HG02623 (cell line): ENCODE measurements around the gene UVSSA.
A peak's percentile ranks its signal among the peaks of the same experiment; 100 is the strongest.

ENCODE experiments used
- ATAC-seq: cut with Tn5 transposase; IDR thresholded peaks from one replicate; pipeline ENCODE4 v1.9.1; 2021; ENCODE audit warnings: moderate library complexity; ENCODE audit not compliant: unreplicated experiment

UVSSA gene, protein sequence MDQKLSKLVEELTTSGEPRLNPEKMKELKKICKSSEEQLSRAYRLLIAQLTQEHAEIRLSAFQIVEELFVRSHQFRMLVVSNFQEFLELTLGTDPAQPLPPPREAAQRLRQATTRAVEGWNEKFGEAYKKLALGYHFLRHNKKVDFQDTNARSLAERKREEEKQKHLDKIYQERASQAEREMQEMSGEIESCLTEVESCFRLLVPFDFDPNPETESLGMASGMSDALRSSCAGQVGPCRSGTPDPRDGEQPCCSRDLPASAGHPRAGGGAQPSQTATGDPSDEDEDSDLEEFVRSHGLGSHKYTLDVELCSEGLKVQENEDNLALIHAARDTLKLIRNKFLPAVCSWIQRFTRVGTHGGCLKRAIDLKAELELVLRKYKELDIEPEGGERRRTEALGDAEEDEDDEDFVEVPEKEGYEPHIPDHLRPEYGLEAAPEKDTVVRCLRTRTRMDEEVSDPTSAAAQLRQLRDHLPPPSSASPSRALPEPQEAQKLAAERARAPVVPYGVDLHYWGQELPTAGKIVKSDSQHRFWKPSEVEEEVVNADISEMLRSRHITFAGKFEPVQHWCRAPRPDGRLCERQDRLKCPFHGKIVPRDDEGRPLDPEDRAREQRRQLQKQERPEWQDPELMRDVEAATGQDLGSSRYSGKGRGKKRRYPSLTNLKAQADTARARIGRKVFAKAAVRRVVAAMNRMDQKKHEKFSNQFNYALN

GRCh38 chr4:1346781-1347409, at the start of gene UVSSA:
Gene UVSSA (plus strand): TSS chr4:1347208. CDS start chr4:1348092, 884 bp downstream.
- peak; percentile 92 for ATAC-seq

- no peak for ATAC-seq
These were observed 49.3 kb upstream of the UVSSA start for GRCh38 chr4:1297456-1298325.

DNA sequence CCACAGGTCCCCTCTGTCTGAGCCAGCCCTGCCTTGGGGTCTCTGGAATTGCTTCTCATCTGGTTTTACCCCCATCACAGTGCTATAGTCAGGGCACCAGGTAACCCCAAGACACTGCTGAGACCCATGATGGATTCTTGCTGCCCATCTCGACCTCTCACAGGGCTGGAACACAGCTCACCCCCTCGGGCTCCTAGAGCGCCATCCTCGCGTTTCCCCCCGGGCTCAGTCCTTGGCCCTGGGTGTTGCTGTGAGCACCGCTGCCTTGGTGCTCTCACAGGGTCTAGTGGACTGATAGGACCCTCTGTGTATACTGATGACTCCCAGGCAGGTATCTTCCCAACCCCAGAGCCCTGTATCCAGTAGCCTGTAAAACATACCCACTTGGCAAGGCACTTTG, 48.5 kb upstream of the UVSSA start:
- ATAC-seq, result no peak

GRCh38 chr4:1299301-1299860, 47.6 kb upstream of the UVSSA start:
- ATAC-seq, result no peak

GRCh38 chr4:1300466-1301455, 46.2 kb upstream of the UVSSA start:
- no peak for ATAC-seq

DNA sequence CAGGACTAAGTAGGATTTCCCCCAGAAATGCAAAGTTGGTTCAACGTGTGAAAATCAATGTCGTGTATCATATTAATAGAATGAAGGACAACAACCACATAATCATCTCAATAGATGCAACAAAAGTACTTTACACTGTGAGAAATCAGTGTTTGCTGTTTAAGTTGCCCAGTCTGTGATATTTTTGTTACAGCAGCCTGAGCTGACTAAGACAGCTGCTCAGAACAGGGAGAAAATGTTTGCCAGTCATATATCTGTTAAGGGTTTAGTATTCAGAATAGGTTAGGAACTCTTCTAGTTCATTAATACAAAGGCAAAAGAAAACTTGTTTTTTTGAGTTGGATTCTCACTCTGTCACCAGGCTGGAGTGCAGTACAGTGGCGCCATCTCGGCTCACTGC, 44.8 kb upstream of the UVSSA start:
- ATAC-seq, result no peak

GRCh38 chr4:1305261-1305711, 41.7 kb upstream of the UVSSA start:
- ATAC-seq, result no peak

GRCh38 chr4:1305781-1306455, 41.1 kb upstream of the UVSSA start:
- ATAC-seq, result no peak

DNA sequence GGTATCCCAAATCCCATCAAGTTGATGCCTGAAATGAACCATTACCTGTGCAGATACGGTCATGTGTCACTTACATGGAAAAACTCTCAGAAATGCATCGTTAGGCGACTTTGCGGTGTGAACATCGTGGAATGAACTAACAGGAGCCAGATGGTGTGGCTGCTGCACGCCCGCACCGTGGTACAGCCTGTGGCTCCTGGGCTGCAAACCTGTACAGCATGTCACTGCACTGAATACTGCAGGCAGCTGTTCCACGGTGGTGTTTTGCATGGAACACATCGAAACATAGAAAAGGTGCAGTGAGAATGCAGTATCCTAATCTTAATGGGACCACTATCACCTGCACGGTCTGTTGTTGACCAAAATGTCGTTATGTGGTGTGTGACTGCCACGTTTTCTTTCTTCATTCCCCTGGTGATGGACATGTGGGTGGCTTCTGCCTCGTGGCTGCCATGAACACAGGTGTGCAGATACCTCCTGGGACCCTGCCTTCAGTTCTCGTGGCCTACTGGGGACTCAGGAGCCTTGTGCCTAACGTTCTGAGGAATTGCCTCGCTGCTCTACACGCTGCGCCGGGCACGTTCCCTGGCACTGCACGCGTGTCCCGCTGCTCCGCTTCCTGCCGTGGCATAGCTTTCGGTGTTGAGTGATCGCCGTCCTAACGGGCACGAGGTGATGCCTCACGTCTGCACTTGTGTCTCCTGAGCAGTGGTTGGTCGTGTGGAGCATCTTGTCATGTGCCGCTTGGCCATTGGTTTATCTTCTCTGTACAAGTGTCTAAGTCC, 38.9 kb upstream of the UVSSA start:
- no peak for ATAC-seq

DNA sequence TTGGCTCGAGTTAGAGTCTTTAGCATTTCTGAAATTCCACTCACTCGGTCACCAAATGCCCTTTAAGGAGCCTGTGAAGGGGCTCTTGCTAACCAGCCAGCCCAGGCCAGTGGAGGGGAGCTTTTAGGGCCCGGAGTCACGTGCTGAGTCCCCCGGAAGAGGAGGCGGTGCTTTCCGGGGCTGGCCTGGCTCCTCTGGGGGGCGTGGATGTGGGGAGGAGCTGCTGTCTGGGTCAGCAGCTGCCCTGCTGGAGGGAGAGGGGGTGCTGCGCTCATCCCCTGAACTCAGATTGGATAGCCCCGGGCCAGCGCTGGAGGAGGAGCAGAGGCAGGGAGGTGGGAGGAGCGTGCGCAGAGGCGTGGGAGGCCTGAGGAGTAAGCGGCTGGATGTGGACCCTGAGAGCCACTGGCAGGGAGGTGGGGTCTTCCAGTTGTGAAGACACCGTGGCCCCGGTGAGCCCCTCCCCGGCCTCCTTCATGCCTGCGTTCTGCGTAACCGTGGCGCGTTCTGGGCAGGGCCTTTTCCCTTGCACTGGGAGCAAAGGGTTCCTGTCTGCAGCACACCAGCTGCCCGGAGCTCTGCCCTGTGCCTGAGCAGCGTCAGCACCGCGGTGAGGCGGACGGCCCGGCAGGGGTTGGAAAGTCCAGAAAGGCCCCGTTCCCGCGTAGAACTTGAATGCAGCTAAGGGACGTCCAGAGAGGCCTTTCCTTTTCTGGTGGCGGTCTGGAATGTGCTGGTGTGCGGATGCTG, 37.6 kb upstream of the UVSSA start:
- peak; percentile 66 for ATAC-seq

- no peak for ATAC-seq
These were observed 36.8 kb upstream of the UVSSA start for GRCh38 chr4:1310031-1310795.

DNA sequence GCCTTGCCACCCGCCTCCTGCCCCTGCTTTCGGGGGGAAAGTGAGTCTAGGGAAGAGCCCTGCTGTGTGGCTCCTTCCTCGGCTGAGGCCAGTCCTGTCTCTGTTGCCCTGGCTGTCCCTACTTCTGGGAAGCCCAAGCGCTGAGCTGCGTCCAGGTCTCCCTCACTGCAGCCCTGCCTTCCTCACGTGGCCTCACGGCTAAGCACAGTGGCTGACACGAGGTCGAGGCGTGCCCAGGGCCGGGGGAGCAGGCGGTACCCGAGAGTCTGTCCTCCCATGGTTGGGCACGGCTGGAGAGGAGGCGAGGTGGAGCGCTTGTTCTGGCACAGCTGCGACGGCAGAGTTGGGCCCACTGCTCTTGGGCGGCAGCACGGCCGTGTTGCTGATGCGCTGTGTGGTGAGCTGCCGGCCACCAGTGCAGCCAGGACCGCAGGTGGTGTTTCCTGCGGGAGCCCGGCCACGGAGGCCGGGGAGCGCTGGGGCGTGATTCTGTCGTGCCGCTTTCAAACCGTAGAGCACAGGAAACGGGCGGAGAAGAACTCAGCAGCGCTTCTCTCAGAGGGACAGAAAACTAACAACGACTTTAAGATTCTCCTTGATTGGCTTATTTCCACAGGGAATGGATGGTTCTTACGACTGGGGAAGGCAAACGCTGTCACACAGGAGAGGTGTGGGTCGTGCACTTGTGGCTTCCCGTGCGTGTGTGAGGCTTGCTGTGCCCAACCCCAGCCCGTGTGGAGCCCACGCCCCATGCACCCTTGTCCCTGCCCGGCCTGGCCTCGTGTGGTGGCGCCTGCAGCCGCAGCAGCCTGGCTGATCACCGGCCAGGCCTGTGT, 36.0 kb upstream of the UVSSA start:
- no peak for ATAC-seq

DNA sequence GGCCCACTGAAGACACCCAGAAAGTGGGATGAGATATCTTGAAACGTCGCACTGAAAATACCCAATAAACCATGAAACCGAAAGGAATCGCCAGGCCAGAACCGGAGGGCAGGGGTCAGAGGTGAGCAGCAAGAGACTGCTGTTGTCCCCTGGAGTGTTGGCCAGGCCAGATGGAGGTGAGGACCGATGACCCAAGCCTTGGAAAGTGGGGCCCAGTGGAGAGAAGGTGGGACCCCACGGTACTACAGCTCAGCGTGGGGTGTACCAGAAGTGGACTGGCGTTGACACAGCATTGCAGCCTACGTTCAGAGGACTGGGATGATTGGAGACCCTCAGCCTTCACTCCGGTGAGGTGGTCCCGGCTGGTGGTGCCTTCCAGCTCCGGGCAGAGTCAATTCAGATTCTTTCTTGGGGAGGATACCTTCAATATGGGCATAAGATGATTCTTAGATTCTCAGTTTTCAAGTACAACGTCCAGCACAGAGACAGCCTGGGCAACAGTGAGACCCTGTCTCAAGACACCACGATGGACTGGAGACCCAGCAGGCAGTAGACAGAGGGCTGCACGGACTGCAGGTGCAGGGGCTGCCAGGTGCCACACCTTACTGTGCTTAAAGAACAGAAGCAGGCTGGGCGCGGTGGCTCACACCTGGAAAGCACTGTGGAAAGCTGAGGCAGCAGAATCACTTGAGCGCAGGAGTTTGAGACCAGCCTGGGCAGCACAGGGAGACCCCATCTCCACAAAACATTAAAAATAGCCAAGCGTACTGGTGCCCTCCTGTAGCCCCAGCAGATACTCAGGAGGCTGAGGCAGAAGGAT, 34.0 kb upstream of the UVSSA start:
- ATAC-seq, result no peak

- no peak for ATAC-seq
These were observed 31.7 kb upstream of the UVSSA start for GRCh38 chr4:1315306-1315705.
